Measurements from ENCODE around the gene TMPRSS9.
A peak's percentile ranks its signal among the peaks of the same experiment; 100 is the strongest.

The TMPRSS9 gene

DNA sequence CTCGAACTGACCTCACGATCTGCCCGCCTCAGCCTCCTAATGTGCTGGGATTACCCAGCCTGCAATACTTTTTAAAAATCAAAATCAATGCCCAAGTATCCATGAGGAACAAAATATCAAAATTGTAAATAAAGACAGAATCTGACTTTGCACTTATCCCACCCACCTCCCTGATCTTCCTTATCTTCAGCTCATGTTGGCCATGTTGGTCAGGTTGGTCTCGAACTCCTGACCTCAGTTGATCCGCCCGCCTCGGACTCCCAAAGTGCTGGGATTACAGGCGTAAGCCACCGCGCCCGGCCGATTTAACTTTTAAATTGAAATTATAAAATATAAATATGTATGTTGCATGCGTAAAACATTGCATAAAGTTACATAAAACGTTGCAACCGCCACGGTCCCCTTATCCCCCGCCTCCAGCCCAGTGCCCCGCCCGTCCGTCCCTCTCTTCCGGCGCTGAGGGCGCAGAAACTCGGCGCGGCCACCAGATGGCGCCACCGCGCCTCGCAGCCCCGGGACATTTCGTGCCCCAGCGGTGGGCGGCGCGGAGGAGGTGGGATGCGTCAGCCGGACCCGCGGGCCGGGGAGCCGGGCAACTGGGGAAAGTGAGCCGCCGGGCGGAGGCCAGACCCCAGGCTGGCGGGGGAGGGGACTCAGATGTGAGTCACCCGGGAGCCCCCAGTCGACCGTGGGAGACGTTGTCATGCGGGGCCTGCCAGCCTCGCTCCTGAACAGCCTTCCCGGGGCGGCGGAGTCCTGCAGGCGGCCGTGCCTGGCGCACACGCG lies 114.4 kb downstream of the TMPRSS9 start:
- Histone ChIP-seq H3K36me3 (ENCODE audit: insufficient read depth, low read length) (no peaks in the 10 kb centered on the region), H3K4me3 (ENCODE audit: low read depth, low read length, poor library complexity, severe bottlenecking) (peak overlapping the region; percentile 74), H3K9me2 (ENCODE audit: low read depth, low read length) (no peaks in the 10 kb centered on the region), H3K9me3 (ENCODE audit: low read length) (no peaks in the 10 kb centered on the region), H3K79me2 (ENCODE audit: insufficient read depth, low read length) (no peaks in the 10 kb centered on the region), H3K4me2 (ENCODE audit: low read length) (peak overlapping the region; percentile 86), H3K27me3 (ENCODE audit: insufficient read depth, low read length) (no peaks in the 10 kb centered on the region; the same call in 1 of the 2 replicates), H4K20me1 (ENCODE audit: insufficient read depth, low read length) (no peaks in the 10 kb centered on the region), H3F3A (ENCODE audit: insufficient read depth, low read length) (no peaks in the 10 kb centered on the region), H3K27ac (ENCODE audit: low read depth, low read length, poor library complexity, severe bottlenecking) (no peak overlapping the region), H3K9ac (ENCODE audit: low read length) (no peak overlapping the region), H2AFZ (ENCODE audit: low read length) (no peak overlapping the region), H3K4me1 (ENCODE audit: insufficient read depth, low read length, severe bottlenecking) (peaks cover 45% of the 10 kb centered on the region)
- no peak for TF ChIP-seq EZH2 (IDR thresholded peaks at IDR 0.05; ENCODE audit: borderline replicate concordance, low read length)
- TF ChIP-seq, protein P1, sequence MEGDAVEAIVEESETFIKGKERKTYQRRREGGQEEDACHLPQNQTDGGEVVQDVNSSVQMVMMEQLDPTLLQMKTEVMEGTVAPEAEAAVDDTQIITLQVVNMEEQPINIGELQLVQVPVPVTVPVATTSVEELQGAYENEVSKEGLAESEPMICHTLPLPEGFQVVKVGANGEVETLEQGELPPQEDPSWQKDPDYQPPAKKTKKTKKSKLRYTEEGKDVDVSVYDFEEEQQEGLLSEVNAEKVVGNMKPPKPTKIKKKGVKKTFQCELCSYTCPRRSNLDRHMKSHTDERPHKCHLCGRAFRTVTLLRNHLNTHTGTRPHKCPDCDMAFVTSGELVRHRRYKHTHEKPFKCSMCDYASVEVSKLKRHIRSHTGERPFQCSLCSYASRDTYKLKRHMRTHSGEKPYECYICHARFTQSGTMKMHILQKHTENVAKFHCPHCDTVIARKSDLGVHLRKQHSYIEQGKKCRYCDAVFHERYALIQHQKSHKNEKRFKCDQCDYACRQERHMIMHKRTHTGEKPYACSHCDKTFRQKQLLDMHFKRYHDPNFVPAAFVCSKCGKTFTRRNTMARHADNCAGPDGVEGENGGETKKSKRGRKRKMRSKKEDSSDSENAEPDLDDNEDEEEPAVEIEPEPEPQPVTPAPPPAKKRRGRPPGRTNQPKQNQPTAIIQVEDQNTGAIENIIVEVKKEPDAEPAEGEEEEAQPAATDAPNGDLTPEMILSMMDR (IDR thresholded peaks at IDR 0.05; ENCODE audit: low read length), result peak; percentile 88

DNA sequence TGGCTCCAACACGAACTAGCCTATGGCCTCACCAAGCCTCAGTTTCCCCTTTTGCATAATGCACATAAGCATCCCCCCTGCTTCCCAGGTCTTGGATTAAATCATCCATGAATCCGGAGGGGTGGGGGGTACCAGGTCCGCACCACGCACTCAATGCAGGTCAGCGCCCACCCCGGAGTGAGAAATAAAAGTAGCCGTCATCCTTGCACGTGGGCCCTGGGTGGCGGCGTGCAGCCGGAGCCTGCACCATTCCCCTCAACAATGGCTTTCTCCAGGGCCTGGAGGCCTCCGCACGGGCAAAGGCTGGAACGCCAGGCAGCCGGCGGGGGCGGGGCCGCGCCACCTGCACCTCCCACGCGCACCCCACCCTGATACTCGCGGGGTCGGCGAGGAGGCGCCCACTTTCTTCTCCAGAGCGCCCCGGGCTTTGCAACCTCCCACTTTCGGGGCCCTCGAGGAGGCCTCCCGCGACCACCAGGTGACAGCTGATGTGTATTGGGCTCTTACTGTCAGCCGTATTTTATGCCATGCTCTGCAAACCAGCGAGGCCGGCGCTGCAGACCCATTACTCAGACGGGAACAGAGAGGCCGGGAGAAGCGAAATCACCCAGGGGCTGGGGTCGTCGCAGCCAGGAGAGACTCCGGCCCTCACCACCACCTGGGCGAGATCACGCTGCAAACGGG lies 115.1 kb downstream of the TMPRSS9 start:
- Histone ChIP-seq H4K20me1 (ENCODE audit: insufficient read depth, low read length) (no peaks in the 10 kb centered on the region), H3K36me3 (ENCODE audit: insufficient read depth, low read length) (no peaks in the 10 kb centered on the region), H3K9me3 (ENCODE audit: low read length) (no peaks in the 10 kb centered on the region), H3K27ac (ENCODE audit: low read depth, low read length, poor library complexity, severe bottlenecking) (no peak overlapping the region), H3K4me2 (ENCODE audit: low read length) (peak overlapping the region; percentile 86), H3K4me1 (ENCODE audit: insufficient read depth, low read length, severe bottlenecking) (peaks cover 43% of the 10 kb centered on the region), H3K27me3 (ENCODE audit: insufficient read depth, low read length) (no peaks in the 10 kb centered on the region; the same call in 1 of the 2 replicates), H3K79me2 (ENCODE audit: insufficient read depth, low read length) (no peaks in the 10 kb centered on the region), H2AFZ (ENCODE audit: low read length) (no peak overlapping the region), H3F3A (ENCODE audit: insufficient read depth, low read length) (no peaks in the 10 kb centered on the region), H3K4me3 (ENCODE audit: low read depth, low read length, poor library complexity, severe bottlenecking) (peak overlapping the region; percentile 74), H3K9me2 (ENCODE audit: low read depth, low read length) (no peaks in the 10 kb centered on the region), H3K9ac (ENCODE audit: low read length) (no peak overlapping the region)
- no peak for TF ChIP-seq EZH2 (IDR thresholded peaks at IDR 0.05; ENCODE audit: borderline replicate concordance, low read length)
- TF ChIP-seq, protein P1 (IDR thresholded peaks at IDR 0.05; ENCODE audit: low read length), result peak; percentile 13; the same call in 1 of the 2 replicates
